T47D (cell line): ENCODE data around the gene ARHGAP28.
"Not testable (repeated sequence)": the region's sequence is repeated elsewhere in the genome, so short reads cannot be mapped to it uniquely, and the experiment has no call there.

Source experiments
- DNase-seq, 2 experiments: peaks; one replicate each; pipeline versions ENCODE4 v3.0.0 to v3.0.0-alpha.2; 2011 to 2012; ENCODE audit warnings: low read depth in 1 of 2, low spot score in 1 of 2
- JUND ChIP-seq: IDR thresholded peaks from 2 replicates; pipeline ENCODE4 v1.6.1; 2012; ENCODE audit warnings: low read depth
- in situ Hi-C: cut with HindIII; loops from 2 replicates; pipeline ENCODE4 v1.10.0; 2016; ENCODE audit warnings: low sequenced_read_pairs, low pct_unique_long_range_greater_than_20kb

Gene ARHGAP28

GRCh38 chr18:6792391-6792790, 62.9 kb downstream of the ARHGAP28 start:
- TF ChIP-seq JUND: no peak
- no peak for DNase-seq
- in situ Hi-C loops: no loop called here

- no peak for DNase-seq
- TF ChIP-seq JUND: no peak
- in situ Hi-C loops: no loop called here
These were observed 63.9 kb downstream of the ARHGAP28 start for GRCh38 chr18:6793455-6793854.

- in situ Hi-C loops: no loop called here
- TF ChIP-seq JUND: no peak
- DNase-seq: no peak
These were observed 64.5 kb downstream of the ARHGAP28 start for GRCh38 chr18:6793986-6794385.

GRCh38 chr18:6795307-6795706, 65.8 kb downstream of the ARHGAP28 start:
- in situ Hi-C loops: no loop called here
- TF ChIP-seq JUND: no peak
- no peak for DNase-seq

- in situ Hi-C loops: no loop called here
- DNase-seq: no peak
- no peak for TF ChIP-seq JUND
These were observed 67.0 kb downstream of the ARHGAP28 start for GRCh38 chr18:6796511-6796910.

- in situ Hi-C loops: no loop called here
- TF ChIP-seq JUND: no peak
- no peak for DNase-seq
These were observed 67.7 kb downstream of the ARHGAP28 start for GRCh38 chr18:6797171-6797570.

GRCh38 chr18:6798896-6799295, 69.4 kb downstream of the ARHGAP28 start:
- in situ Hi-C loops: no loop called here
- no peak for TF ChIP-seq JUND
- no peak for DNase-seq

GRCh38 chr18:6800309-6800708, 70.8 kb downstream of the ARHGAP28 start:
- DNase-seq: not testable (repeated sequence)

GRCh38 chr18:6807515-6808257, 78.2 kb downstream of the ARHGAP28 start:
- no peak for TF ChIP-seq JUND
- in situ Hi-C loops: no loop called here
- DNase-seq: no peak

More at GRCh38 chr18:6800309-6800708, 70.8 kb downstream of the ARHGAP28 start:
- in situ Hi-C loops: not testable (repeated sequence)

- in situ Hi-C loops: no loop called here
- DNase-seq: no peak
- no peak for TF ChIP-seq JUND
These were observed 80.7 kb downstream of the ARHGAP28 start for GRCh38 chr18:6810191-6810590.

GRCh38 chr18:6811816-6812215, 82.3 kb downstream of the ARHGAP28 start:
- DNase-seq: no peak
- in situ Hi-C loops: no loop called here
- no peak for TF ChIP-seq JUND

- in situ Hi-C loops: no loop called here
- TF ChIP-seq JUND: no peak
- DNase-seq: no peak
These were observed 85.4 kb downstream of the ARHGAP28 start for GRCh38 chr18:6814882-6815425.

GRCh38 chr18:6816154-6816553, 86.6 kb downstream of the ARHGAP28 start:
- no peak for TF ChIP-seq JUND
- in situ Hi-C loops: no loop called here
- DNase-seq: no peak

GRCh38 chr18:6819332-6819731, 89.8 kb downstream of the ARHGAP28 start:
- in situ Hi-C loops: no loop called here
- TF ChIP-seq JUND: no peak
- DNase-seq: no peak
